ENCODE results near the gene SKIDA1.

GRCh38 chr10:21525367-21526187, at the start of gene SKIDA1:
- TF ChIP-seq CTCF (IDR thresholded peaks at IDR 0.05) (no peak), POLR2A (IDR thresholded peaks at IDR 0.05) (no peak)
